RWPE2 (cell line): ENCODE measurements around the gene SOX6.
A peak's percentile ranks its signal among the peaks of the same experiment; 100 is the strongest.

Experiments used
- ATAC-seq: fragments of 200-7000 bp; cut with Tn5 transposase; 3 replicates; pipeline ENCODE4 v1.9.1; 2021; ENCODE audit warnings: low read depth
- DNase-seq: peaks from one replicate; pipeline ENCODE4 v3.0.0-alpha.2; 2020; ENCODE audit warnings: low spot score
- H3K27ac ChIP-seq: fragments of 450-650 bp; 2 replicates; pipeline ENCODE4 v1.5.1; 2017; ENCODE audit warnings: mild to moderate bottlenecking; ENCODE audit not compliant: poor library complexity, severe bottlenecking
- H3K27me3 ChIP-seq: fragments of 250-450 bp; sonication (Bioruptor Pico); 2 replicates; pipeline ENCODE4 v1.5.1; 2021; ENCODE audit warnings: mild to moderate bottlenecking, moderate library complexity; ENCODE audit not compliant: insufficient read depth, poor library complexity, severe bottlenecking
- H3K36me3 ChIP-seq: fragments of 250-450 bp; sonication (Bioruptor Pico); 2 replicates; pipeline ENCODE4 v1.5.1; 2020; ENCODE audit warnings: low read depth, mild to moderate bottlenecking, moderate library complexity
- H3K4me1 ChIP-seq: fragments of 250-450 bp; sonication (Bioruptor Pico); 2 replicates; pipeline ENCODE4 v1.5.1; 2021; ENCODE audit warnings: mild to moderate bottlenecking, moderate library complexity; ENCODE audit not compliant: insufficient read depth, poor library complexity, severe bottlenecking
- H3K4me3 ChIP-seq: fragments of 250-450 bp; sonication (Bioruptor Pico); 2 replicates; pipeline ENCODE4 v1.5.1; 2021; ENCODE audit warnings: mild to moderate bottlenecking, moderate library complexity; ENCODE audit not compliant: severe bottlenecking
- H3K9me3 ChIP-seq: fragments of 250-450 bp; sonication (Bioruptor Pico); 2 replicates; pipeline ENCODE4 v1.5.1; 2021; ENCODE audit warnings: mild to moderate bottlenecking, moderate library complexity; ENCODE audit not compliant: severe bottlenecking
- TF ChIP-seq, protein P1 (sequence below): fragments of 450-650 bp; IDR thresholded peaks from one replicate; pipeline ENCODE4 v1.5.1; 2017; ENCODE audit warnings: mild to moderate bottlenecking, moderate library complexity; ENCODE audit not compliant: poor library complexity, severe bottlenecking

Gene SOX6

DNA sequence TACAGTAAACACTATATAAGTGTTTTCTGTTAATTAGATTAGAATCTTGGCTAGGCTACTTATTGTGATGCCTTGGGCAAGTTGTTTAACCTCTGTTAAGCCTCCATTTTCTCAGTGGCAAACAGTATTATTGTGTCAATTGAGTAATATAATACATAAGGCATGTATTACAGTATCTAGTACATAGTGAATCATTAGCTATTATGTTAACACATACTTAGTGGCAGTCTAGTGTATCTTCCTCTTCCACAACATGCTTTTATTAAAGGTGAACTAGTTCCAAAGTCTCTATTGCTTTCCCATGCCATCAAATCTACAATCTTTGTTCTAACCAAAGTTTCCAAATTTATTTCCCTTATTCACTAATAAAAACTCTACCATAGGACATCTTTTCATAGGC is 200.9 kb downstream of the SOX6 start:
- Histone ChIP-seq H3K4me3 (no peak overlapping the region), H3K4me1 (peaks cover 28% of the 10 kb centered on the region), H3K36me3 (no peaks in the 10 kb centered on the region), H3K27me3 (no peaks in the 10 kb centered on the region), H3K9me3 (no peaks in the 10 kb centered on the region), H3K27ac (peak overlapping the region; percentile 83)
- ATAC-seq (peak; percentile 51; the same call in 2 of the 3 replicates), DNase-seq (no peak)
- TF ChIP-seq, protein P1, sequence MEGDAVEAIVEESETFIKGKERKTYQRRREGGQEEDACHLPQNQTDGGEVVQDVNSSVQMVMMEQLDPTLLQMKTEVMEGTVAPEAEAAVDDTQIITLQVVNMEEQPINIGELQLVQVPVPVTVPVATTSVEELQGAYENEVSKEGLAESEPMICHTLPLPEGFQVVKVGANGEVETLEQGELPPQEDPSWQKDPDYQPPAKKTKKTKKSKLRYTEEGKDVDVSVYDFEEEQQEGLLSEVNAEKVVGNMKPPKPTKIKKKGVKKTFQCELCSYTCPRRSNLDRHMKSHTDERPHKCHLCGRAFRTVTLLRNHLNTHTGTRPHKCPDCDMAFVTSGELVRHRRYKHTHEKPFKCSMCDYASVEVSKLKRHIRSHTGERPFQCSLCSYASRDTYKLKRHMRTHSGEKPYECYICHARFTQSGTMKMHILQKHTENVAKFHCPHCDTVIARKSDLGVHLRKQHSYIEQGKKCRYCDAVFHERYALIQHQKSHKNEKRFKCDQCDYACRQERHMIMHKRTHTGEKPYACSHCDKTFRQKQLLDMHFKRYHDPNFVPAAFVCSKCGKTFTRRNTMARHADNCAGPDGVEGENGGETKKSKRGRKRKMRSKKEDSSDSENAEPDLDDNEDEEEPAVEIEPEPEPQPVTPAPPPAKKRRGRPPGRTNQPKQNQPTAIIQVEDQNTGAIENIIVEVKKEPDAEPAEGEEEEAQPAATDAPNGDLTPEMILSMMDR: no peak

DNA sequence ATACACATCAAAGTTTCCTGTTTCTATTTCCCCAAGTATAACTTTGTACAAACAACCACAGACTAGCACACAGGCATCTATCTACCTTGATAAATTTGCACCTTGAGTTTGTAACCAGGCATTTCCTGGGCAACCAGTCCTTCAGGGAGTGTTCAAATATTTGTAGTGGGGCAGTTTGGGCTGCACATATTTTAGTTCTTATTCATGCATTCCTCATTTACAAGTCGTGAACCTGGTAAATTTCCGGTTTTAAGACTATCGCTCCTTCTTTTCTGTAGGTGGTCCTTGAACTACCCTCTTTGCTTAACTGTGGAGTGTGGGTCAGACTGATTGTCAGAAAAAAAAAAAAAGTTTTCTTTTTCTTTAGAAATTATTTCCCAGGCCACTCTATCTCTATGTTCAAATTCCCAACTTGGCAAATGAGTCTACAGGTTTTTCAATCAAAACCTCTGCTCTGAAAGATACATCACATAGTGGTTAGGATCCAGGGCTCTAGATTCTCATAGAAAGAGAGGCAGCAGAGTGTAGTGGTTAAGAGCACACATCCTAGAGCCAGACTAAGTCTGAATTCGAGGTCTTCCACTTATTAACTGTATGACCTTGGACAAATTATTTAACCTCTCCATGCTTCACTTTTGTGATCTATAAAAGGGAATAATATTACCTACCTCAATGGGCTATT is 201.5 kb downstream of the SOX6 start:
- peaks cover 28% of the 10 kb centered on the region for H3K4me1 ChIP-seq
- no peak overlapping the region for H3K4me3 ChIP-seq
- no peaks in the 10 kb centered on the region for H3K36me3 ChIP-seq
- H3K9me3 ChIP-seq: no peaks in the 10 kb centered on the region
- TF ChIP-seq, protein P1: no peak
- no peak for DNase-seq
- peak overlapping the region; percentile 83 for H3K27ac ChIP-seq
- H3K27me3 ChIP-seq: no peaks in the 10 kb centered on the region
- peak; percentile 92 for ATAC-seq

DNA sequence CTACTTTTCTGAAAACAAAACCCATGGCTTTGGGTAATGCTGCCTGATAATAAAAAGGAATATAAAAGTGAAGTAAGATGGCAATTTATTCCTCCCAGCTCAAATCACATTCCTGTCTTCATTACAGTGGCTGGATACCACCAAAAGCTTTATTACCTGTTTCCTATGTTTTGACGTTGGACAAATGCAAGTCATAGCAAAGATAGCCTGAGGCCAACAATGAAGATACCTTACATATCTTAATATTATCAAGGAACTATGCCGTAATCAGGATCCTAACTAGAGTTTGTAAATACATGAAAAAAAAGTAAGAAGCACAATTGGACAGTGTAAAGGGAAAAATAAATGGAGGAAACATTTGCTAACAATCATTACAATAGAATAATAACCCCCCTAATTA is 202.4 kb downstream of the SOX6 start:
- ATAC-seq: peak; percentile 33; the same call in 1 of the 3 replicates
- no peaks in the 10 kb centered on the region for H3K9me3 ChIP-seq
- no peak for DNase-seq
- TF ChIP-seq, protein P1: no peak
- peaks cover 28% of the 10 kb centered on the region for H3K4me1 ChIP-seq
- H3K27me3 ChIP-seq: no peaks in the 10 kb centered on the region
- no peak overlapping the region for H3K4me3 ChIP-seq
- no peaks in the 10 kb centered on the region for H3K36me3 ChIP-seq
- peak overlapping the region; percentile 83 for H3K27ac ChIP-seq

DNA sequence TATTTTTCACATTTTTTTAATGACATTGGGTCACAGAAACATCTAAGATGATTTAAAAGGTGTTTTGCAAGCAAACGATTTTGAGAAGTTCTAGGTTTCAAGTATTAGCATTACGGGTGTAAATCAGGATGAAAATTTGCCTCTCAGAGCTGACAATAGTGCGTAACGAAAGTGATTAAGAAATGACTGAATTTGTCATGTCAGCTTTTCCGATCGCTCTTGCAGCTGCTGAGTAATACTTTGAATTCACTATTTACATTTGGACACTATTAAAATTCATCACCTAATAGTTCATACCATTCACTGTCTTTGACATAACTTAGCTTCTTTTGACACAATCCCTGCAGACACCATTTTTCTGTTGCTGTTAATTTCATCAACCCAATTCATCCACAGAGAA is 205.2 kb downstream of the SOX6 start:
- no peak overlapping the region for H3K27ac ChIP-seq
- no peak overlapping the region for H3K4me3 ChIP-seq
- DNase-seq: no peak
- H3K4me1 ChIP-seq: peaks cover 28% of the 10 kb centered on the region
- ATAC-seq: no peak
- H3K27me3 ChIP-seq: no peaks in the 10 kb centered on the region
- TF ChIP-seq, protein P1: no peak
- H3K9me3 ChIP-seq: no peaks in the 10 kb centered on the region
- H3K36me3 ChIP-seq: no peaks in the 10 kb centered on the region

DNA sequence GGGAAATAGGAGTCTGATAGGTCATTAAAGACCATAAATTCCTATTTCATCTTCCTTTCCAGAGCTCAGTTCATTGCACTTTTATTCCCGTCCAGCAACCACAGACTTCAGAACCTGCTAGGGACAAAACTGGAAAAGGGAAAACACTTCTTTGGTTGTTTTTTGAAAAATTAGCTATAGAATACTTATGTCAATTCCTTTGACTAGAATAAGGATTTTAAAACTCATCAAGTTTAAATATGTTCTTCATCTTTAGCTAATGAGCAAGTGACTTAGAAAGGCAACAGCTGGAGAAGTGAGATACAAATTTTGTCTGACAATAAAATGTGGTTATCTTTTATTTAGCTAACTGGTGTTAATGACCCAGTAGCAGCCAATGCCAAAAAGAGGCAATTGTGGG is 206.9 kb downstream of the SOX6 start:
- no peak overlapping the region for H3K27ac ChIP-seq
- H3K4me3 ChIP-seq: no peak overlapping the region
- H3K4me1 ChIP-seq: peaks cover 14% of the 10 kb centered on the region
- ATAC-seq (no peak), DNase-seq (no peak)
- H3K36me3 ChIP-seq: no peaks in the 10 kb centered on the region
- H3K27me3 ChIP-seq: no peaks in the 10 kb centered on the region
- TF ChIP-seq, protein P1: no peak
- H3K9me3 ChIP-seq: no peaks in the 10 kb centered on the region
